Esophagus squamous epithelium (tissue), 5 donors: ENCODE measurements around the gene MID1. TPM values are rescaled to one million over a fixed set of nuclear protein-coding genes. Genes with fewer than 3 reads are reported as not detected.
A peak's percentile ranks its signal among the peaks of the same experiment; 100 is the strongest.

Experiments used
- DNase-seq: peaks from one replicate; lab custom pipeline; 2025; lab: John Stamatoyannopoulos, UW
- H3K27ac ChIP-seq, 4 donors: fragments of 200-600 bp; sonication (generic); one replicate each; pipeline ENCODE4 v1.5.1; 2016 to 2019; ENCODE audit warnings: mild to moderate bottlenecking in 1 of 4
- H3K27me3 ChIP-seq, 4 donors: fragments of 200-600 bp; sonication (generic); 1 replicate in 3 of 4; 2 replicates in 1 of 4; pipeline versions ENCODE4 v1.5.1 to v1.6.0; 2017 to 2021; ENCODE audit warnings: antibody characterized with exemption in 1 of 4
- H3K36me3 ChIP-seq, 3 donors: fragments of 200-600 bp; sonication (generic); one replicate each; pipeline ENCODE4 v1.5.1; 2016 to 2019
- H3K4me1 ChIP-seq, 3 donors: fragments of 200-600 bp; sonication (generic); one replicate each; pipeline ENCODE4 v1.5.1; 2017 to 2019
- H3K4me3 ChIP-seq, 4 donors: fragments of 200-600 bp; sonication (generic); 1 replicate in 3 of 4; 2 replicates in 1 of 4; pipeline ENCODE4 v1.5.1; 2016 to 2019; ENCODE audit warnings: mild to moderate bottlenecking in 2 of 4, moderate library complexity in 1 of 4
- H3K9me3 ChIP-seq, 3 donors: fragments of 200-600 bp; sonication (generic); one replicate each; pipeline ENCODE4 v1.5.1; 2016 to 2019
- CTCF ChIP-seq, 6 experiments: fragments of 450-650 bp in 4 of 6; fragments of 200-600 bp in 2 of 6; sonication (generic) in 2 of 6; IDR thresholded peaks; one replicate each; pipeline ENCODE4 v1.5.1; 2016 to 2019; ENCODE audit warnings: antibody characterized with exemption in 6 of 6, mild to moderate bottlenecking in 4 of 6, moderate library complexity in 4 of 6
- POLR2A ChIP-seq, 4 donors: fragments of 450-650 bp; IDR thresholded peaks; one replicate each; pipeline ENCODE4 v1.6.1; 2017; ENCODE audit warnings: antibody characterized with exemption in 4 of 4, mild to moderate bottlenecking in 4 of 4, moderate library complexity in 3 of 4
- WGBS, 2 donors: methylation state at CpG; one replicate each; pipeline ENCODE4 v1.1.5; 2018; 5-methylcytosine and 5-hydroxymethylcytosine counted together
- intact Hi-C: fragments of 100-400 bp; cut with DNase I; formaldehyde crosslinking; loops from one replicate; pipeline ENCODE4 v1.15.0; 2022
- total RNA-seq, 4 donors: library from RNA; depleted of rRNA; stranded (reverse); fragments of >200 nt; gene quantifications; one replicate each; pipeline ENCODE4 v1.1.0, GENCODE V29; 2016
- donor health status: DM: yes; HTN: yes; CAD: no.

MID1 gene
- total RNA-seq, 4 donors from 2014 or later = 9.9 to 18.5 (median 14.7) TPM

- Histone ChIP-seq H3K9me3 (peaks cover 0 to 7% (median 0%) of the 10 kb centered on the region in 3 donors), H3K4me1 (peaks cover 0 to 73% (median 0%) of the 10 kb centered on the region in 3 donors), H3K4me3 (no peak overlapping the region), H3K27me3 (no peaks in the 10 kb centered on the region), H3K27ac (peak overlapping the region; percentile 49 to 72 (median 53)), H3K36me3 (no peaks in the 10 kb centered on the region)
- DNase-seq = no peak
- WGBS, 2 donors = 16 to 31% methylated on average over 8 to 12 of the region's 12 CpGs
- intact Hi-C loops = no loop called here
- TF ChIP-seq POLR2A (IDR thresholded peaks at IDR 0.05) (no peak), CTCF (IDR thresholded peaks at IDR 0.05) (no peak)
Observed at GRCh38 chrX:10579112-10580011, 41.0 kb downstream of the MID1 start.

GRCh38 chrX:10578527-10578926, 41.9 kb downstream of the MID1 start:
- Histone ChIP-seq H3K4me3 (no peak overlapping the region), H3K4me1 (peaks cover 0 to 78% (median 0%) of the 10 kb centered on the region in 3 donors), H3K27me3 (no peaks in the 10 kb centered on the region), H3K27ac (peak overlapping the region; percentile 7 to 72 (median 27)), H3K36me3 (no peaks in the 10 kb centered on the region), H3K9me3 (no peaks in the 10 kb centered on the region)
- intact Hi-C loops = no loop called here
- WGBS, 2 donors = 33 to 56% methylated on average over 2 of the region's 2 CpGs
- DNase-seq = no peak
- TF ChIP-seq CTCF (IDR thresholded peaks at IDR 0.05) (no peak), POLR2A (IDR thresholded peaks at IDR 0.05) (no peak)

- H3K27ac ChIP-seq = peak overlapping the region in 2 of 4 donors; percentile 31 to 72
- no peaks in the 10 kb centered on the region for H3K27me3 ChIP-seq
- H3K9me3 ChIP-seq = no peaks in the 10 kb centered on the region
- H3K4me1 ChIP-seq = peaks cover 0 to 78% (median 0%) of the 10 kb centered on the region in 3 donors
- intact Hi-C loops = no loop called here
- H3K4me3 ChIP-seq = no peak overlapping the region
- H3K36me3 ChIP-seq = no peaks in the 10 kb centered on the region
- TF ChIP-seq POLR2A (IDR thresholded peaks at IDR 0.05) (no peak), CTCF (IDR thresholded peaks at IDR 0.05) (no peak)
- no peak for DNase-seq
- WGBS, 2 donors = 8 to 25% methylated on average over 2 of the region's 2 CpGs
Observed at GRCh38 chrX:10577853-10578252, 42.5 kb downstream of the MID1 start.

GRCh38 chrX:10576777-10577447, 43.5 kb downstream of the MID1 start:
- H3K36me3 ChIP-seq = no peaks in the 10 kb centered on the region
- intact Hi-C loops = no loop called here
- H3K27ac ChIP-seq = peak overlapping the region; percentile 35 to 72 (median 50)
- H3K27me3 ChIP-seq = no peaks in the 10 kb centered on the region
- WGBS, 2 donors = 40 to 69% methylated on average over 1 to 13 of the region's 16 CpGs
- DNase-seq = no peak
- H3K9me3 ChIP-seq = no peaks in the 10 kb centered on the region
- peaks cover 0 to 69% (median 0%) of the 10 kb centered on the region in 3 donors for H3K4me1 ChIP-seq
- H3K4me3 ChIP-seq = peak overlapping the region in 1 of 4 donors; percentile 15
- no peak for TF ChIP-seq CTCF (IDR thresholded peaks at IDR 0.05)

GRCh38 chrX:10576186-10576585, 44.2 kb downstream of the MID1 start:
- DNase-seq = no peak
- intact Hi-C loops = no loop called here
- peak overlapping the region in 3 of 4 donors; percentile 35 to 72 (median 59) for H3K27ac ChIP-seq
- H3K27me3 ChIP-seq = no peaks in the 10 kb centered on the region
- H3K4me3 ChIP-seq = peak overlapping the region in 1 of 4 donors; percentile 15
- H3K36me3 ChIP-seq = no peaks in the 10 kb centered on the region
- peaks cover 0 to 69% (median 0%) of the 10 kb centered on the region in 3 donors for H3K4me1 ChIP-seq
- no peak for TF ChIP-seq CTCF (IDR thresholded peaks at IDR 0.05)
- no peaks in the 10 kb centered on the region for H3K9me3 ChIP-seq
- 45 to 49% methylated on average over 4 of the region's 4 CpGs for WGBS, 2 donors
